ENCODE results near the gene DLGAP5.

DNA sequence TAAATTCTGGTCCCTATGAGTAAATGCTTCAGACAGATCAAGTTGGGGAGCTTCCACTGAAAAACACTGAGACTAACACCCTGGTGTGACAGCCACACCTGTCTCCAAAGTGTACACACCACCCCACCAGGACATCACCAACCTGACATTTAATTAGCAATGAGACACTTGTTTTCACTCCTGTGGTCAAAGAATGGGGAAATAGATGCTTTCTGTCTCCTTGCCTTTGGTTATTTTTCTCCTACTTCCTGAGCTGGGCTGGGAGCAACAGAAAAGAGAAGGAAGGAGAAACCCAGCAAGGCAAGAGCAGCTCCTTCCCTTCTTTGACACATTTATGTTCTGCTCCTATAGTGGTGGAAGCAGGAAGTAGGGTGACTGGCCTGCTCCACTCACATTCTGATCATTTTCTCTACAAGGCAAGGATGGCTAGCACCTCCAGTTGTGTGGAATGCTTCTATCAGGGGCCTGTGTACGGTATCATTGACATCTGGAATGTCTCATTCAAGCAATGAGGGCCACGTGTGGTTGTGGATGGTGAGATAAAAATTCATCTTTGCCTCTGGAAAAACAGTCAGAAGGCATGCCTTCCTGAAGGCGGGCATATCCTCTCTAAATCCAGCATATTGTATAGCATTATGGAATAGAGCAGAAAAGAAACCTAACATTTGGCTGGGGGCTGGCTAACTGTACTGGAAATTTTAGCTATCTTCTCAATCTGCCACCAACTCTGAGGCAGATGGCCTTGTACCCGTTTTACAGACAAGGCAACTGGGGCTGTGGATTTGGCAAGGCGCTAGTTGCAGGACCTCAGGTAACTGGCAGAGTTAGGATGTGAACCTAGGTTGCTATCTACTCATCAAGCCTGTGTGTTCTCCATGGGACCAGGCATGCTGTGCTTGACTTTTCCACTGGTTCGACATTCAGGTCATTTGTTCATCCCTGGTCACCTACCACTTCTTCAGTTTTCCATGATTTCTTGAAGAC, 87.1 kb downstream of the DLGAP5 start:
- TF ChIP-seq POLR2A (IDR thresholded peaks at IDR 0.05; ENCODE audit: low read depth, low read length) = no peak
- no peak for TF ChIP-seq CTCF (conservative IDR thresholded peaks at IDR 0.05; ENCODE audit: low read depth, low read length)
- TF ChIP-seq, protein P1, sequence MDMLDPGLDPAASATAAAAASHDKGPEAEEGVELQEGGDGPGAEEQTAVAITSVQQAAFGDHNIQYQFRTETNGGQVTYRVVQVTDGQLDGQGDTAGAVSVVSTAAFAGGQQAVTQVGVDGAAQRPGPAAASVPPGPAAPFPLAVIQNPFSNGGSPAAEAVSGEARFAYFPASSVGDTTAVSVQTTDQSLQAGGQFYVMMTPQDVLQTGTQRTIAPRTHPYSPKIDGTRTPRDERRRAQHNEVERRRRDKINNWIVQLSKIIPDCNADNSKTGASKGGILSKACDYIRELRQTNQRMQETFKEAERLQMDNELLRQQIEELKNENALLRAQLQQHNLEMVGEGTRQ (IDR thresholded peaks at IDR 0.05; ENCODE audit: low read depth, low read length) = no peak
- TF ChIP-seq CHD1 (IDR thresholded peaks at IDR 0.05; ENCODE audit: low read depth, low read length) = no peak
- TF ChIP-seq, protein P2, sequence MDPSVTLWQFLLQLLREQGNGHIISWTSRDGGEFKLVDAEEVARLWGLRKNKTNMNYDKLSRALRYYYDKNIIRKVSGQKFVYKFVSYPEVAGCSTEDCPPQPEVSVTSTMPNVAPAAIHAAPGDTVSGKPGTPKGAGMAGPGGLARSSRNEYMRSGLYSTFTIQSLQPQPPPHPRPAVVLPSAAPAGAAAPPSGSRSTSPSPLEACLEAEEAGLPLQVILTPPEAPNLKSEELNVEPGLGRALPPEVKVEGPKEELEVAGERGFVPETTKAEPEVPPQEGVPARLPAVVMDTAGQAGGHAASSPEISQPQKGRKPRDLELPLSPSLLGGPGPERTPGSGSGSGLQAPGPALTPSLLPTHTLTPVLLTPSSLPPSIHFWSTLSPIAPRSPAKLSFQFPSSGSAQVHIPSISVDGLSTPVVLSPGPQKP (IDR thresholded peaks at IDR 0.05; ENCODE audit: borderline replicate concordance, low read depth, low read length) = no peak
- TF ChIP-seq NFE2L2 (IDR thresholded peaks at IDR 0.05; ENCODE audit: low read depth, low read length) = no peak
- TF ChIP-seq CEBPB (IDR thresholded peaks at IDR 0.05; ENCODE audit: low read depth, low read length) = no peak
- no peak for TF ChIP-seq MAFK (IDR thresholded peaks at IDR 0.05; ENCODE audit: low read depth, low read length)
- TF ChIP-seq BHLHE40 (IDR thresholded peaks at IDR 0.05; ENCODE audit: low read depth, low read length) = no peak
- TF ChIP-seq FOS (IDR thresholded peaks at IDR 0.05; ENCODE audit: low read depth, low read length) = no peak
- no peak for TF ChIP-seq RFX5 (IDR thresholded peaks at IDR 0.05; ENCODE audit: low read depth, low read length)
- TF ChIP-seq SMC3 (IDR thresholded peaks at IDR 0.05; ENCODE audit: low read depth, low read length) = no peak
- TF ChIP-seq RCOR1 (IDR thresholded peaks at IDR 0.05; ENCODE audit: insufficient replicate concordance, low read length) = no peak
